Ovary (tissue), 9 donors: Measurements from ENCODE around the gene OR56A1. TPM values are rescaled to one million over a fixed set of nuclear protein-coding genes. Genes with fewer than 3 reads are reported as not detected.

Experiments
- DNase-seq, 5 donors: peaks; one replicate each; pipeline ENCODE4 v3.0.0-alpha.2; 2019 to 2020
- H3K27ac ChIP-seq, 2 donors: fragments of 200-600 bp; one replicate each; pipeline versions ENCODE4 v1.5.1 to v1.8.0; 2019 to 2022
- H3K27me3 ChIP-seq: fragments of 200-600 bp; one replicate; pipeline ENCODE4 v1.8.0; 2022
- H3K36me3 ChIP-seq: fragments of 200-600 bp; sonication (generic); one replicate; pipeline ENCODE4 v1.5.1; 2019
- H3K4me1 ChIP-seq: one replicate; pipeline ENCODE4 v1.8.1; 2013; ENCODE audit warnings: mild to moderate bottlenecking, moderate library complexity; ENCODE audit not compliant: insufficient read depth
- H3K4me3 ChIP-seq: fragments of 200-600 bp; sonication (generic); one replicate; pipeline ENCODE4 v1.5.1; 2017
- H3K9me3 ChIP-seq, 2 donors: fragments of 200-600 bp in 1 of 2; sonication (generic) in 1 of 2; one replicate each; pipeline versions ENCODE4 v1.5.1 to v1.8.1; 2013 to 2019; ENCODE audit warnings: mild to moderate bottlenecking in 1 of 2, moderate library complexity in 1 of 2
- EP300 ChIP-seq: sonication (generic); formaldehyde crosslinking; IDR thresholded peaks from one replicate; pipeline ENCODE4 v1.6.1; 2017; ENCODE audit warnings: antibody characterized with exemption
- POLR2A ChIP-seq: fragments of 450-650 bp; IDR thresholded peaks from one replicate; pipeline ENCODE4 v1.6.1; 2017; ENCODE audit warnings: antibody characterized with exemption, mild to moderate bottlenecking, moderate library complexity
- WGBS, 3 donors: extraction: QIAGEN DNeasy Blood & Tissue Kit in 1 of 3; methylation state at CpG; one replicate each; pipeline versions ENCODE4 v1.1.5 to v1.1.7; 2013 to 2017; 5-methylcytosine and 5-hydroxymethylcytosine counted together
- intact Hi-C, 4 donors: fragments of 100-400 bp; cut with DNase I; formaldehyde crosslinking; loops; one replicate each; pipeline versions ENCODE4 v1.11.0 to v1.15.1; 2022 to 2023
- polyA plus RNA-seq, 2 donors: library from polyadenylated mRNA; stranded (reverse); fragments of 200-250 nt in 1 of 2; fragments of 350-450 nt in 1 of 2; fragmentation: Illumina TruSeq in 1 of 2; extraction: RNeasy Lipid Tissue Mini Kit (QIAGEN cat#74804) in 1 of 2; gene quantifications; one replicate each; pipeline ENCODE4 v1.2.3, GENCODE V29; 2013 to 2014
- total RNA-seq, 7 donors: library from RNA; depleted of rRNA in 2 of 7; stranded (reverse); fragments of >200 nt in 2 of 7; fragmentation: NEBNext Ultra II Directional in 3 of 7; extraction: Animal tissue kit (Norgen Biotek cat#: 25700) in 3 of 7; gene quantifications; one replicate each; pipeline versions ENCODE4 v1.1.0 to v1.2.4, GENCODE V29; 2016 to 2023
- TF ChIP-seq, protein P1 (sequence below), 3 donors: fragments of 450-650 bp in 2 of 3; fragments of 200-600 bp in 1 of 3; IDR thresholded peaks; one replicate each; pipeline versions ENCODE4 v1.5.1 to v1.8.0; 2016 to 2022; ENCODE audit warnings: antibody characterized with exemption in 3 of 3, mild to moderate bottlenecking in 1 of 3
- donor health status: DM: no; HTN: no; CAD: no; lungs with moderate emphysema.
- donor health status: DM: no; HTN: no; CAD: no.
- donor health status: Bipolar disorder and iron deficiency.
- donor health status: DM: yes; HTN: yes; CAD: no.
- donor health status: DM: no; HTN: no; CAD: no.
- donor health status: DM: yes; HTN: yes; CAD: no.

Gene OR56A1
- total and polyA plus RNA-seq, 9 donors, result 0.02 TPM; not detected in 8

DNA sequence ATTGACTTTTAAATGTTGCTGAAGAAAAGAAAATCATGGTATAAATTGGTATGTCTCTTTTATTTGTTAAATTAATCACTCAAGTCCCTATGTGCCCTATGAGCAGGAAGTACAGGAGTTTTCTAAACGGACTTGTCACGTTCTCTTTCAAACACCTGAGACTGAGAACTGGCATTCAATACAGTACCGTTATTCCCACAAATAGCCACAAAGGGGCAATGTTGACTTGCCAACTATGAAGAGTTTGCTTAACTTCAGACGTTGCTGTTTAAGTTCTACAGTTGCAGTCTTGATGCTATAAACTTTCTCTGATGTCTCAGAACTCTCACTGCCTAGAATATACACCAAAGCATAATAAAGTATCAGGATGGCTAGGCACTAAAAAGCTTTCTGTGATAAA is 7.6 kb downstream of the OR56A1 start:
- WGBS, 3 donors, result 1 to 4% (median 2%) methylated on average over 4 of the region's 4 CpGs
- TF ChIP-seq, protein P1, sequence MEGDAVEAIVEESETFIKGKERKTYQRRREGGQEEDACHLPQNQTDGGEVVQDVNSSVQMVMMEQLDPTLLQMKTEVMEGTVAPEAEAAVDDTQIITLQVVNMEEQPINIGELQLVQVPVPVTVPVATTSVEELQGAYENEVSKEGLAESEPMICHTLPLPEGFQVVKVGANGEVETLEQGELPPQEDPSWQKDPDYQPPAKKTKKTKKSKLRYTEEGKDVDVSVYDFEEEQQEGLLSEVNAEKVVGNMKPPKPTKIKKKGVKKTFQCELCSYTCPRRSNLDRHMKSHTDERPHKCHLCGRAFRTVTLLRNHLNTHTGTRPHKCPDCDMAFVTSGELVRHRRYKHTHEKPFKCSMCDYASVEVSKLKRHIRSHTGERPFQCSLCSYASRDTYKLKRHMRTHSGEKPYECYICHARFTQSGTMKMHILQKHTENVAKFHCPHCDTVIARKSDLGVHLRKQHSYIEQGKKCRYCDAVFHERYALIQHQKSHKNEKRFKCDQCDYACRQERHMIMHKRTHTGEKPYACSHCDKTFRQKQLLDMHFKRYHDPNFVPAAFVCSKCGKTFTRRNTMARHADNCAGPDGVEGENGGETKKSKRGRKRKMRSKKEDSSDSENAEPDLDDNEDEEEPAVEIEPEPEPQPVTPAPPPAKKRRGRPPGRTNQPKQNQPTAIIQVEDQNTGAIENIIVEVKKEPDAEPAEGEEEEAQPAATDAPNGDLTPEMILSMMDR (IDR thresholded peaks at IDR 0.05), result no peak
- TF ChIP-seq EP300 (no peak), POLR2A (no peak)
- intact Hi-C loops, result loop anchor here in 2 of 4 donors (5.0 to 10.0 kb wide), 3 partner anchors 339 to 422 kb away; partner anchors contain the start of gene HPX (in 1 of the 2)
- Histone ChIP-seq H3K36me3 (no peaks in the 10 kb centered on the region), H3K4me3 (no peak overlapping the region), H3K9me3 (no peaks in the 10 kb centered on the region), H3K27ac (no peak overlapping the region), H3K4me1 (no peaks in the 10 kb centered on the region), H3K27me3 (no peaks in the 10 kb centered on the region)
- DNase-seq, result no peak

DNA sequence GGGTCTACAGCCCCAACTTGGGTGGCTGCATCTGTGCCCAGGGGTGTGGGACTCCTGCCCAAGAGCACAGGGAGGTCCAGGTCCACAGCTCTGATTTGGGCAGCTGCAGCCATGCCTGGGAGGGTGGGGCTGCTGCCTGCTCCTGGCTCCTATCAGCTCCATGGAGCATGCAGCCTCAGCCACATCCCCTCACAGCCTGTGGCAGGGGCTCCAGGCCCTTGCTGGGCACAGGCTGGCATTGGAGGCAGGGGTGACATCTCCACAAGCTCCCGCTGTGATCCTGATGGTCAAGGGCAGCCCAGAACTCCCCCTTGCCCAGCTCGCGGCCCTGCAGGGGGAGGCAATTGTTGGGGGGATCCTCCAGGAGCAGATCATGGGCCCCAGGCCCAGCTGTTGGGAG is 17.5 kb downstream of the OR56A1 start:
- Histone ChIP-seq H3K36me3 (no peaks in the 10 kb centered on the region), H3K4me3 (no peak overlapping the region), H3K9me3 (no peaks in the 10 kb centered on the region), H3K27me3 (no peaks in the 10 kb centered on the region), H3K4me1 (no peaks in the 10 kb centered on the region), H3K27ac (no peak overlapping the region)
- DNase-seq, result no peak
- no peak for TF ChIP-seq POLR2A
- TF ChIP-seq EP300, result no peak
- TF ChIP-seq, protein P1 (IDR thresholded peaks at IDR 0.05), result no peak
- intact Hi-C loops, result no loop called here
- WGBS, 3 donors, result 90% methylated on average over 2 to 3 of the region's 3 CpGs; no CpG with 5 or more reads in 1 of the 3 donors

DNA sequence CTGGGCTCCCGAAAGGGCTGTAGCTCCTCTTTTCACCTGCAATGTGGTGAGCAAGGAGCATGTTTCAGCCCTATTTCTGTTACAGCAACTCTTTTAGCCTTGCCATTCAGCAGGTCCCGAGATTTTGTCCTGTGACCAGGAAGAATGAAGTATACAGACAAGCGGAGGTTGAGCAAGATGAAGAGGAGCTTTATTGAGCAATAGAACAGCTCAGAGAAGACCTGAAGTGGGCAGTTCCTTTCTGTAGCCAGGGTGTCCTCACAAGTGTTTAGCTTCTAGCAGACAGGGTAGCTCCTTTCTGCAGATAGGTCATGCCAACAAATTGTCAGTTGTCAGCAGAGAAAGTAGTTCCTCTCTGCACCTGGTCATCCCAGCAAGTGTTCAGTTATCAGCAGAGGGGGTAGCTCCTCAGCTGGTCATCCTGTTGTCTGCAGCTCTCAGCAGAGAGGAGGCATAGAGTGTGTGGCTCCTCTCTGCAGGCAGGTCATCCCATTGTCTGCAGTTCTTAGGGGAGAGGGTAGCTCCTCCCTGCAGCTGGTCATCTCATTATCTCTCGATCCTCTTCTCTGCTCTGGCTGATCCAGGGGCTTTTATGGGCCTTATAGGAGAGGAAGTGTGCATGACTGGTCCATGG is 18.4 kb downstream of the OR56A1 start:
- Histone ChIP-seq H3K36me3 (no peaks in the 10 kb centered on the region), H3K4me1 (no peaks in the 10 kb centered on the region), H3K4me3 (no peak overlapping the region), H3K27ac (no peak overlapping the region), H3K9me3 (no peaks in the 10 kb centered on the region), H3K27me3 (no peaks in the 10 kb centered on the region)
- 75 to 82% (median 76%) methylated on average over 4 of the region's 4 CpGs for WGBS, 3 donors
- DNase-seq, result no peak
- TF ChIP-seq POLR2A (no peak), EP300 (no peak)
- TF ChIP-seq, protein P1 (IDR thresholded peaks at IDR 0.05), result no peak
- intact Hi-C loops, result no loop called here

DNA sequence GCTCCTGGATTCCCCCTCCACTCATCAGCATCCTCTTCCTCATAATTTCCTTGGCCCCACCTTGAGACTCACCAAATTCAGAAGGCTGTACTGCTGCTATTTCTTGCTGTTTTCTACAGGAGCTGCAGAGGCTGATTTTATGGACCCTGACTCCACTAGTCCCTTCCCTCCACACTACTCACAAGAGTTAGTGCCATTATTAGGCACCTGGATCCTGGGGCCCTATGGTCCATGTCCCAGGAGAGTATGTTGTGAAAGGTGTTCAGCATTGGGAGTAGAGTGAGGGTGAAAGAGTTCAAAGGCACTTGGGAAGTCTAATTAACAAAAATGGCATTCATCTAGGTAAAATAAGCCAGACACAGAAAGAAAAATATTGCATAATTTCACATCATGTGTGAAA is 23.7 kb downstream of the OR56A1 start, which contains the start of gene OR56A4:
TSS of gene OR56A4 (minus strand) at position 101 of the 400 bp plus-strand sequence. CDS start 3,954 bp downstream, outside the sequence.
- Histone ChIP-seq H3K9me3 (no peaks in the 10 kb centered on the region), H3K4me1 (no peaks in the 10 kb centered on the region), H3K36me3 (no peaks in the 10 kb centered on the region), H3K27ac (no peak within 1 kb of the TSS), H3K27me3 (no peaks in the 10 kb centered on the region), H3K4me3 (no peak within 1 kb of the TSS)
- intact Hi-C loops, result no loop called here
- no peak for DNase-seq
- TF ChIP-seq, protein P1 (IDR thresholded peaks at IDR 0.05), result no peak
- TF ChIP-seq EP300, result no peak
- TF ChIP-seq POLR2A, result no peak
